GM10248 (cell line): Measurements from ENCODE around the gene LMAN2L.

Experiments used
- CTCF ChIA-PET: fragments of 300-600 bp; sonication (Branson Sonifier 250); formaldehyde crosslinking; extraction: SDS; loops from one replicate; lab custom pipeline; 2021; ENCODE audit warnings: antibody characterized with exemption; lab: Yijun Ruan, JAX
- POLR2A ChIA-PET: fragments of 350-650 bp; sonication (Branson Sonifier 250); formaldehyde crosslinking; extraction: SDS; loops from one replicate; lab custom pipeline; 2020; ENCODE audit warnings: antibody characterized with exemption; lab: Yijun Ruan, JAX
- DNase-seq: peaks from one replicate; pipeline ENCODE4 v3.0.0; 2012; ENCODE audit errors: extremely low spot score
- TF ChIP-seq, protein P1 (sequence below): IDR thresholded peaks from 2 replicates; pipeline ENCODE4 v1.5.1; 2012; ENCODE audit warnings: mild to moderate bottlenecking, low read depth; ENCODE audit errors: extremely low read depth, missing control alignments, control extremely low read depth

LMAN2L gene

GRCh38 chr2:96665083-96665569 is 74.7 kb downstream of the LMAN2L start:
- DNase-seq, result no peak
- TF ChIP-seq, protein P1, sequence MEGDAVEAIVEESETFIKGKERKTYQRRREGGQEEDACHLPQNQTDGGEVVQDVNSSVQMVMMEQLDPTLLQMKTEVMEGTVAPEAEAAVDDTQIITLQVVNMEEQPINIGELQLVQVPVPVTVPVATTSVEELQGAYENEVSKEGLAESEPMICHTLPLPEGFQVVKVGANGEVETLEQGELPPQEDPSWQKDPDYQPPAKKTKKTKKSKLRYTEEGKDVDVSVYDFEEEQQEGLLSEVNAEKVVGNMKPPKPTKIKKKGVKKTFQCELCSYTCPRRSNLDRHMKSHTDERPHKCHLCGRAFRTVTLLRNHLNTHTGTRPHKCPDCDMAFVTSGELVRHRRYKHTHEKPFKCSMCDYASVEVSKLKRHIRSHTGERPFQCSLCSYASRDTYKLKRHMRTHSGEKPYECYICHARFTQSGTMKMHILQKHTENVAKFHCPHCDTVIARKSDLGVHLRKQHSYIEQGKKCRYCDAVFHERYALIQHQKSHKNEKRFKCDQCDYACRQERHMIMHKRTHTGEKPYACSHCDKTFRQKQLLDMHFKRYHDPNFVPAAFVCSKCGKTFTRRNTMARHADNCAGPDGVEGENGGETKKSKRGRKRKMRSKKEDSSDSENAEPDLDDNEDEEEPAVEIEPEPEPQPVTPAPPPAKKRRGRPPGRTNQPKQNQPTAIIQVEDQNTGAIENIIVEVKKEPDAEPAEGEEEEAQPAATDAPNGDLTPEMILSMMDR, result no peak
- ChIA-PET POLR2A (no interaction called here), CTCF (no interaction called here)

DNA sequence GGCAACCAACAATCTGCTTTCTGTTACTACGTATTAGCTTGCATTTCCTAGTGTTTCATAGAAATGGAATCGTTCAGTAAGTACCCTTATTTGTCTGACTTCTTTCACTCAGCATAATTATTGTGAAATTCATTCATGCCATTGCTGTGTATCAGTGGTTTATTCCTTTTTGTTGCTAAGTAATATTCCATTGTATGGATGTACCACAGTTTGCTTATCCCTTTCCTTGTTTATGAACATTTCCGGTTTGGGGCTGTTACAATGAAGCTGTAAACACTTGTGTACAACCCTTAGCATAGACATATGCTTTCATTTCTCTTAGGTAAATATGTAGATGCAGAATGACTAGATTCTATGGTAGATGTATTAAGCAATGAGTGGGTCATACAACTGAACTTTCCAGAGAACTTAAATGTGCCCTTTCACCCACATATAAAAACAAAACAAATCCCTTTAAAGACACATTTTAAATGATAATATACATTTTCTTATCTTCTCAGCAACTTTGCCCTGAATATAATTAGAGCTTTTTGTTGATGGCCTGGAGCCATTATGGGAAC is 75.4 kb downstream of the LMAN2L start:
- POLR2A ChIA-PET, result no interaction called here
- no peak for DNase-seq
- TF ChIP-seq, protein P1, result no peak
- CTCF ChIA-PET, result interaction anchor here (0.8 kb wide), 1 partner anchor 273 kb away, joined by 3 read pairs; no protein-coding TSS in a partner anchor

- POLR2A ChIA-PET, result no interaction called here
- TF ChIP-seq, protein P1, result no peak
- DNase-seq, result no peak
- CTCF ChIA-PET, result interaction anchor here (0.8 to 0.9 kb wide), 2 partner anchors 20 to 274 kb away, joined by 3 read pairs; no protein-coding TSS in a partner anchor
These were observed 76.0 kb downstream of the LMAN2L start for GRCh38 chr2:96663829-96664228.

- no peak for DNase-seq
- ChIA-PET CTCF (interaction anchor here (0.9 kb wide), 1 partner anchor 21 kb away, joined by 3 read pairs; no protein-coding TSS in a partner anchor), POLR2A (no interaction called here)
- TF ChIP-seq, protein P1, result no peak
These were observed 76.7 kb downstream of the LMAN2L start for GRCh38 chr2:96663177-96663576.

- ChIA-PET CTCF (no interaction called here), POLR2A (no interaction called here)
- no peak for DNase-seq
- TF ChIP-seq, protein P1, result no peak
These were observed 77.5 kb downstream of the LMAN2L start for GRCh38 chr2:96662360-96662759.

DNA sequence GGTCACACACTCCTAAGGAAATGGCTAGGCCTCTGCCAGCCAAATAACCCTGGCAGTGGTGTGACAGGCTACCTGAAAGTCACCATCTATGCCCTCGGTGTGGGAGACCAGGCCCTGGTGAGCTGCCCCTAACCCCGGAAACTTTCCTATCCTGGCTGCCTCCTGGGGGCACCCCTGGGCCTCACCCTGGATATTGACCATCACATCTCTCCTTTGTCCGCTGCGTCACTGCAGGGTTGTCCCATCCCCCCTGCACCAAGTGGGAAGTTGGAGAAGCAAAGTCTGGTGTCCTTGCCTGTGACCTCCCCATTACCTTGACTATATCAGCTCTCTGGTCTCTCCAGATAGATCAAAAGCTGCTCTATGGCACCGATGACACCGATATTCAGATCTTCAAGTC is 78.5 kb downstream of the LMAN2L start:
- DNase-seq, result no peak
- ChIA-PET CTCF (no interaction called here), POLR2A (no interaction called here)
- TF ChIP-seq, protein P1, result no peak
